Brain microvascular endothelial cell (primary cell): ENCODE data around the gene FLT1.

Source experiments
- DNase-seq: peaks from one replicate; pipeline ENCODE4 v3.0.0-alpha.2; 2020
- H3K27ac ChIP-seq: fragments of 250-450 bp; sonication (Bioruptor Pico); 2 replicates; pipeline ENCODE4 v1.5.1; 2020; ENCODE audit warnings: mild to moderate bottlenecking, moderate library complexity
- H3K27me3 ChIP-seq: fragments of 250-450 bp; sonication (Bioruptor Pico); replicated peaks from 2 replicates; pipeline ENCODE4 v1.5.1; 2020; ENCODE audit warnings: mild to moderate bottlenecking
- H3K36me3 ChIP-seq: fragments of 250-450 bp; sonication (Bioruptor Pico); replicated peaks from 2 replicates; pipeline ENCODE4 v1.5.1; 2020; ENCODE audit warnings: mild to moderate bottlenecking
- H3K4me3 ChIP-seq: 2 replicates; pipeline ENCODE4 v1.5.1; 2011; ENCODE audit warnings: low read depth, mild to moderate bottlenecking, control low read depth, low read length, moderate library complexity
- in situ Hi-C: cut with HindIII; loops from 2 replicates; pipeline ENCODE4 v1.10.0; 2017; ENCODE audit warnings: low sequenced_read_pairs, low pct_ligation_motif_present
- TF ChIP-seq, protein P1 (sequence below): IDR thresholded peaks from 2 replicates; pipeline ENCODE4 v1.5.1; 2011; ENCODE audit warnings: low read depth, mild to moderate bottlenecking, moderate library complexity, low read length, control low read depth, inconsistent platforms; ENCODE audit errors: missing control alignments

FLT1 gene

DNA sequence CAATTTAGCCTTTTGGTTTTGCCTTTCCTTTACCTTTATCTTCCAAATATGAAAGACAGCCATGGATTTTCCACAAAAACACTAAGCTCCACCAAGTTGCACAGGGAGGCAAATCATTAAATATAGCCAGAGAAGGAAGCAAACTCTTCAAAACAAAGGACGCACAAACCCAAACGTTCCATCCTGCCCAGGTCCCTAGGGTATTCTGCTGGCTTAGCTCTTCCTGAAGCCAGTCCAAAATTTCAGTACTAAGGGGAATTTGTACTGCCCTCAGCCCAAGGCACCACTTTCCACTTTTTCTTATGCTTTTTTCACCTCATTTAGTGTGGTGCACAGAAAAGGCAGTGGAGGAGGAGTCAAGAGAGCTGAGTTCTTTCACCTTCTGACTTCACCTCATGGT, 169.9 kb downstream of the FLT1 start:
- in situ Hi-C loops: no loop called here
- H3K27me3 ChIP-seq: no peaks in the 10 kb centered on the region
- H3K27ac ChIP-seq: peak overlapping the region; percentile 42
- no peak overlapping the region for H3K4me3 ChIP-seq
- TF ChIP-seq, protein P1, sequence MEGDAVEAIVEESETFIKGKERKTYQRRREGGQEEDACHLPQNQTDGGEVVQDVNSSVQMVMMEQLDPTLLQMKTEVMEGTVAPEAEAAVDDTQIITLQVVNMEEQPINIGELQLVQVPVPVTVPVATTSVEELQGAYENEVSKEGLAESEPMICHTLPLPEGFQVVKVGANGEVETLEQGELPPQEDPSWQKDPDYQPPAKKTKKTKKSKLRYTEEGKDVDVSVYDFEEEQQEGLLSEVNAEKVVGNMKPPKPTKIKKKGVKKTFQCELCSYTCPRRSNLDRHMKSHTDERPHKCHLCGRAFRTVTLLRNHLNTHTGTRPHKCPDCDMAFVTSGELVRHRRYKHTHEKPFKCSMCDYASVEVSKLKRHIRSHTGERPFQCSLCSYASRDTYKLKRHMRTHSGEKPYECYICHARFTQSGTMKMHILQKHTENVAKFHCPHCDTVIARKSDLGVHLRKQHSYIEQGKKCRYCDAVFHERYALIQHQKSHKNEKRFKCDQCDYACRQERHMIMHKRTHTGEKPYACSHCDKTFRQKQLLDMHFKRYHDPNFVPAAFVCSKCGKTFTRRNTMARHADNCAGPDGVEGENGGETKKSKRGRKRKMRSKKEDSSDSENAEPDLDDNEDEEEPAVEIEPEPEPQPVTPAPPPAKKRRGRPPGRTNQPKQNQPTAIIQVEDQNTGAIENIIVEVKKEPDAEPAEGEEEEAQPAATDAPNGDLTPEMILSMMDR: no peak
- H3K36me3 ChIP-seq: no peaks in the 10 kb centered on the region
- no peak for DNase-seq

DNA sequence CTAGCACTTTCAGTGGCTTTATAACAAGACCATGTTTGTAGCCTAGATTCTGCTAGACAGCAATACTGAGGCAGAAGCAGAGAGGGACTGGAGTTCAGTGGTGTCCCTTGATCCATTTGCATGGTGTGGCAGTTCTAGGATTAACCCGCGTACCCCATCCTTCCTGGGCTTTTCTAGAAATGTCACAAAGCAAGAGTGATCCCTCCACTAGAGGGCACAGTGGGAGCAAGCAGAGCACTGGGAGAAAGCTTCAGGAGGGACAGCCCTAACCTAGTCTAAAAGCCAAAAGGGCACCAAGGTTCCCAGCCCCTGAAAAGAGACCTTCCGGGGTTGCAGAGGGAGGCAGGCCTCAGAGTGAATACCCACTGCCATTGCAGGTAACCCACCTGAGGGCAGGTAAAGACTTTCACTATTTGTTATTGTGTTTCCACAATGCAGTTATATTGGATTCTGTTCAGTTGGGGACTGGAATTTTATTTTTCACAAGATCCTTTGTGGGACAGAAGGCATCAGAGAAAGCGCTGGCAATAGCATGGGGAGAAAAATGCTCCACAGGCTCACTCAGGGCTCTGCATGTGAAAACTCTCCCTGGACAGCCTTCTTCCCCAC, 170.6 kb downstream of the FLT1 start:
- DNase-seq: peak; percentile 81
- in situ Hi-C loops: loop anchor here (25.0 kb wide), 1 partner anchor 313 kb away; no protein-coding TSS in a partner anchor
- Histone ChIP-seq H3K36me3 (no peaks in the 10 kb centered on the region), H3K27me3 (no peaks in the 10 kb centered on the region), H3K27ac (peak overlapping the region; percentile 42), H3K4me3 (no peak overlapping the region)
- TF ChIP-seq, protein P1: peak; percentile 96

GRCh38 chr13:28322256-28322905, 172.5 kb downstream of the FLT1 start:
- H3K27me3 ChIP-seq: no peaks in the 10 kb centered on the region
- H3K4me3 ChIP-seq: no peak overlapping the region
- peak overlapping the region; percentile 32 for H3K27ac ChIP-seq
- TF ChIP-seq, protein P1: no peak
- in situ Hi-C loops: loop anchor here (25.0 kb wide), 1 partner anchor 315 kb away; no protein-coding TSS in a partner anchor
- peak; percentile 48 for DNase-seq
- no peaks in the 10 kb centered on the region for H3K36me3 ChIP-seq

- TF ChIP-seq, protein P1: no peak
- no peak for DNase-seq
- Histone ChIP-seq H3K36me3 (no peaks in the 10 kb centered on the region), H3K27me3 (no peaks in the 10 kb centered on the region), H3K27ac (peak overlapping the region; percentile 30), H3K4me3 (no peak overlapping the region)
- in situ Hi-C loops: loop anchor here (25.0 kb wide), 1 partner anchor 316 kb away; no protein-coding TSS in a partner anchor
Observed at GRCh38 chr13:28321756-28322155, 173.2 kb downstream of the FLT1 start.

DNA sequence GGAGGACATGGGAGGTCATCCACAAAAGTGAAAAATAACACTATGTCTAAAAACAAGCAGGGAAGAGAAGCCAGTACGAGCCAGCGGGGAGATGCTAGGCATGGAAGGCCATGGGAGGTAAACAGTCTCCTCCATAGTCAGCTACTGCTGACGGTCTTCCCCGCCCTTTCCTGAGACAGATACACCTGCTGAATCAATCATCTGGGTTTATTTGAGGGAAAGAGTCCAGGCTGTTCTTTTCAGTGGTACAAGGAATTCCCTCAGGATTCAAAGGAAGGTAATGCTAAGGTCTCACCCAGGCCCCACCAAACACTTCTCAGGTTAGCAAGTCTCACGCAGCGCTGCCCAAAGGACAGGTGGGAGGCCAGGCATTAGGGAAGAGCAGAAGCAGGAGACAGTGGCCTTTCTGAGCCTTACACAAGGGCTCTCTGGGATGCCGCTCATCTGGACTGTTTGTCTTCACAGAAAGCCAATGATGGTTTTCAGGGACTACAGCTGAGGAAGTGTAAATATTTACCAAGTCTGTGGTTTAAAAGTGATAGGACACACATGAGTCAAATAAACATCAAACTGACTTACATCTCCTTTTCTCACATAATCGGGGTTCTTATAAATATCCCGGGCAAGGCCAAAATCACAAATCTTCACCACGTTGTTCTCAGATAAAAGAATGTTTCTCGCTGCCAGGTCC, 173.9 kb downstream of the FLT1 start:
- in situ Hi-C loops: loop anchor here (25.0 kb wide), 1 partner anchor 316 kb away; no protein-coding TSS in a partner anchor
- no peaks in the 10 kb centered on the region for H3K27me3 ChIP-seq
- H3K36me3 ChIP-seq: no peaks in the 10 kb centered on the region
- no peak for DNase-seq
- no peak overlapping the region for H3K27ac ChIP-seq
- H3K4me3 ChIP-seq: no peak overlapping the region
- TF ChIP-seq, protein P1: no peak
